A673 (cell line): ENCODE data around the gene TEX51. TPM values are rescaled to one million over a fixed set of nuclear protein-coding genes. Genes with fewer than 3 reads are reported as not detected.

ENCODE experiments used
- BruUV-seq: library from RNA; stranded (reverse); fragments of 400-500 nt; replicated peaks from 2 replicates; lab custom pipeline; 2021; lab: Mats Ljungman, UMichigan
- CTCF ChIA-PET: fragments of 300-600 bp; sonication (Branson Sonifier 250); formaldehyde crosslinking; loops from one replicate; lab custom pipeline; 2022; ENCODE audit warnings: antibody characterized with exemption; lab: Charles Lee
- POLR2A ChIA-PET: fragments of 300-600 bp; sonication (Branson Sonifier 250); formaldehyde crosslinking; loops from one replicate; lab custom pipeline; 2022; ENCODE audit warnings: antibody characterized with exemption; ENCODE audit not compliant: low non-redundant PET; lab: Charles Lee
- DNase-seq: peaks from one replicate; pipeline ENCODE4 v3.0.0-alpha.2; 2015; ENCODE audit warnings: low spot score
- H3K27ac ChIP-seq: fragments of 200-600 bp; sonication (generic); 2 replicates; pipeline ENCODE4 v1.5.1; 2016; ENCODE audit warnings: mixed run types, low read depth, mild to moderate bottlenecking, mixed read lengths, antibody characterized with exemption, low read length; ENCODE audit not compliant: poor library complexity, severe bottlenecking
- H3K27me3 ChIP-seq: fragments of 200-600 bp; sonication (generic); replicated peaks from 2 replicates; pipeline ENCODE4 v1.6.1; 2017; ENCODE audit warnings: mixed run types, low read depth, mild to moderate bottlenecking, mixed read lengths, antibody characterized with exemption, low read length; ENCODE audit not compliant: insufficient read depth, poor library complexity
- H3K36me3 ChIP-seq: fragments of 200-600 bp; sonication (generic); 2 replicates; pipeline ENCODE4 v1.6.1; 2016; ENCODE audit warnings: mixed run types, mild to moderate bottlenecking, mixed read lengths, antibody characterized with exemption, low read length; ENCODE audit not compliant: insufficient read depth, poor library complexity, severe bottlenecking
- H3K4me1 ChIP-seq: fragments of 200-600 bp; sonication (generic); 2 replicates; pipeline ENCODE4 v1.6.1; 2017; ENCODE audit warnings: mixed run types, mild to moderate bottlenecking, mixed read lengths, antibody characterized with exemption, low read length; ENCODE audit not compliant: insufficient read depth, poor library complexity, severe bottlenecking
- H3K4me3 ChIP-seq: fragments of 200-600 bp; sonication (generic); 2 replicates; pipeline ENCODE4 v1.5.1; 2016; ENCODE audit warnings: low read depth, mixed run types, mild to moderate bottlenecking, mixed read lengths, low read length; ENCODE audit not compliant: poor library complexity, severe bottlenecking
- H3K9me3 ChIP-seq: fragments of 200-600 bp; sonication (generic); 2 replicates; pipeline ENCODE4 v1.6.1; 2016; ENCODE audit warnings: mixed run types, low read depth, mild to moderate bottlenecking, mixed read lengths, antibody characterized with exemption, low read length; ENCODE audit not compliant: poor library complexity, severe bottlenecking
- EZH2 ChIP-seq: fragments of 200-600 bp; sonication (generic); IDR thresholded peaks from 2 replicates; pipeline ENCODE4 v1.6.1; 2017; ENCODE audit warnings: borderline replicate concordance, low read depth, mild to moderate bottlenecking, mixed read lengths, antibody characterized with exemption, low read length; ENCODE audit not compliant: poor library complexity, severe bottlenecking
- intact Hi-C: fragments of 100-400 bp; cut with micrococcal nuclease; formaldehyde crosslinking; loops from one replicate; pipeline ENCODE4 v1.10.0; 2022; ENCODE audit not compliant: unreplicated experiment
- total RNA-seq: library from RNA; stranded (reverse); gene quantifications from 2 replicates; pipeline ENCODE4 v1.2.3, GENCODE V29; 2021
- TF ChIP-seq, protein P1 (sequence below): fragments of 300-800, 200-600 bp; sonication (generic); conservative IDR thresholded peaks from 2 replicates; pipeline ENCODE4 v1.5.1; 2017; ENCODE audit warnings: low read depth, mild to moderate bottlenecking, antibody characterized with exemption, low read length, moderate library complexity, mixed read lengths

Gene TEX51
- total RNA-seq, 1 experiment from 2014 or later = not detected

GRCh38 chr2:126884861-126885750, 13.6 kb upstream of the TEX51 start:
- Histone ChIP-seq H3K36me3 (no peaks in the 10 kb centered on the region), H3K4me1 (peaks cover 2% of the 10 kb centered on the region), H3K4me3 (no peak overlapping the region), H3K9me3 (no peaks in the 10 kb centered on the region), H3K27me3 (no peaks in the 10 kb centered on the region), H3K27ac (no peak overlapping the region)
- intact Hi-C loops = no loop called here
- ChIA-PET CTCF (no interaction called here), POLR2A (no interaction called here)
- no peak for TF ChIP-seq EZH2
- TF ChIP-seq, protein P1, sequence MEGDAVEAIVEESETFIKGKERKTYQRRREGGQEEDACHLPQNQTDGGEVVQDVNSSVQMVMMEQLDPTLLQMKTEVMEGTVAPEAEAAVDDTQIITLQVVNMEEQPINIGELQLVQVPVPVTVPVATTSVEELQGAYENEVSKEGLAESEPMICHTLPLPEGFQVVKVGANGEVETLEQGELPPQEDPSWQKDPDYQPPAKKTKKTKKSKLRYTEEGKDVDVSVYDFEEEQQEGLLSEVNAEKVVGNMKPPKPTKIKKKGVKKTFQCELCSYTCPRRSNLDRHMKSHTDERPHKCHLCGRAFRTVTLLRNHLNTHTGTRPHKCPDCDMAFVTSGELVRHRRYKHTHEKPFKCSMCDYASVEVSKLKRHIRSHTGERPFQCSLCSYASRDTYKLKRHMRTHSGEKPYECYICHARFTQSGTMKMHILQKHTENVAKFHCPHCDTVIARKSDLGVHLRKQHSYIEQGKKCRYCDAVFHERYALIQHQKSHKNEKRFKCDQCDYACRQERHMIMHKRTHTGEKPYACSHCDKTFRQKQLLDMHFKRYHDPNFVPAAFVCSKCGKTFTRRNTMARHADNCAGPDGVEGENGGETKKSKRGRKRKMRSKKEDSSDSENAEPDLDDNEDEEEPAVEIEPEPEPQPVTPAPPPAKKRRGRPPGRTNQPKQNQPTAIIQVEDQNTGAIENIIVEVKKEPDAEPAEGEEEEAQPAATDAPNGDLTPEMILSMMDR = no peak
- BruUV-seq = no TSS peak
- no peak for DNase-seq

- TF ChIP-seq, protein P1 = no peak
- TF ChIP-seq EZH2 = no peak
- H3K4me1 ChIP-seq = peaks cover 2% of the 10 kb centered on the region
- H3K4me3 ChIP-seq = peak overlapping the region; percentile 29
- POLR2A ChIA-PET = no interaction called here
- no peaks in the 10 kb centered on the region for H3K36me3 ChIP-seq
- intact Hi-C loops = no loop called here
- no peaks in the 10 kb centered on the region for H3K27me3 ChIP-seq
- no peak for DNase-seq
- CTCF ChIA-PET = no interaction called here
- no TSS peak for BruUV-seq
- no peak overlapping the region for H3K27ac ChIP-seq
- H3K9me3 ChIP-seq = no peaks in the 10 kb centered on the region
Observed at GRCh38 chr2:126885751-126886210, 12.9 kb upstream of the TEX51 start.

GRCh38 chr2:126886211-126886915, 12.3 kb upstream of the TEX51 start:
- POLR2A ChIA-PET = no interaction called here
- Histone ChIP-seq H3K36me3 (no peaks in the 10 kb centered on the region), H3K4me3 (peak overlapping the region; percentile 29), H3K27me3 (no peaks in the 10 kb centered on the region), H3K27ac (no peak overlapping the region), H3K9me3 (no peaks in the 10 kb centered on the region), H3K4me1 (peaks cover 2% of the 10 kb centered on the region)
- CTCF ChIA-PET = interaction anchor here (0.6 kb wide), 2 partner anchors 85 to 116 kb away, joined by 5 to 10 read pairs; no protein-coding TSS in a partner anchor
- no TSS peak for BruUV-seq
- DNase-seq = peak; percentile 76
- TF ChIP-seq EZH2 = no peak
- TF ChIP-seq, protein P1 = peak; percentile 91
- intact Hi-C loops = no loop called here
